Stimulated activated naive CD8-positive, alpha-beta T cell treated with anti-CD3 and anti-CD28 coated beads, Interleukin-15, Interleukin-2, amounts not matched to agents 100 ng/mL and 50 ng/mL, for 24 hours (primary cell): ENCODE measurements around the gene SYNPR.

Experiments
- H3K27ac Mint-ChIP-seq: one replicate; pipeline ENCODE4 v1.8.0; 2021; ENCODE audit warnings: mild to moderate bottlenecking, mixed read lengths
- H3K27me3 Mint-ChIP-seq: one replicate; pipeline ENCODE4 v1.8.0; 2021; ENCODE audit warnings: mixed read lengths
- H3K36me3 Mint-ChIP-seq: one replicate; pipeline ENCODE4 v1.8.0; 2021; ENCODE audit warnings: low read depth, mixed read lengths
- H3K4me1 Mint-ChIP-seq: one replicate; pipeline ENCODE4 v1.8.0; 2021; ENCODE audit warnings: low read depth, mixed read lengths
- H3K4me3 Mint-ChIP-seq: one replicate; pipeline ENCODE4 v1.8.0; 2021; ENCODE audit warnings: mild to moderate bottlenecking, mixed read lengths
- H3K9me3 Mint-ChIP-seq: one replicate; pipeline ENCODE4 v1.8.0; 2021; ENCODE audit warnings: mixed read lengths

The SYNPR gene

GRCh38 chr3:63343674-63344073, 65.6 kb downstream of the SYNPR start:
- Mint-ChIP-seq H3K27ac (no peak overlapping the region), H3K27me3 (peaks cover 16% of the 10 kb centered on the region), H3K36me3 (no peaks in the 10 kb centered on the region), H3K4me1 (no peaks in the 10 kb centered on the region), H3K4me3 (no peak overlapping the region), H3K9me3 (no peaks in the 10 kb centered on the region)

- peaks cover 21% of the 10 kb centered on the region for H3K27me3 Mint-ChIP-seq
- no peaks in the 10 kb centered on the region for H3K9me3 Mint-ChIP-seq
- H3K27ac Mint-ChIP-seq = no peak overlapping the region
- no peak overlapping the region for H3K4me3 Mint-ChIP-seq
- H3K36me3 Mint-ChIP-seq = no peaks in the 10 kb centered on the region
- H3K4me1 Mint-ChIP-seq = no peaks in the 10 kb centered on the region
These were observed 66.6 kb downstream of the SYNPR start for GRCh38 chr3:63344661-63345060.

GRCh38 chr3:63349583-63350573, 71.8 kb downstream of the SYNPR start:
- no peaks in the 10 kb centered on the region for H3K9me3 Mint-ChIP-seq
- H3K27ac Mint-ChIP-seq = no peak overlapping the region
- H3K36me3 Mint-ChIP-seq = no peaks in the 10 kb centered on the region
- no peak overlapping the region for H3K4me3 Mint-ChIP-seq
- peaks cover 41% of the 10 kb centered on the region for H3K27me3 Mint-ChIP-seq
- H3K4me1 Mint-ChIP-seq = no peaks in the 10 kb centered on the region

GRCh38 chr3:63351159-63352007, 73.3 kb downstream of the SYNPR start:
- peaks cover 37% of the 10 kb centered on the region for H3K27me3 Mint-ChIP-seq
- no peak overlapping the region for H3K27ac Mint-ChIP-seq
- no peaks in the 10 kb centered on the region for H3K36me3 Mint-ChIP-seq
- no peaks in the 10 kb centered on the region for H3K4me1 Mint-ChIP-seq
- H3K4me3 Mint-ChIP-seq = no peak overlapping the region
- no peaks in the 10 kb centered on the region for H3K9me3 Mint-ChIP-seq

- Mint-ChIP-seq H3K27me3 (peaks cover 37% of the 10 kb centered on the region), H3K4me1 (no peaks in the 10 kb centered on the region), H3K36me3 (no peaks in the 10 kb centered on the region), H3K4me3 (no peak overlapping the region), H3K27ac (no peak overlapping the region), H3K9me3 (no peaks in the 10 kb centered on the region)
These were observed 73.8 kb downstream of the SYNPR start for GRCh38 chr3:63352008-63352279.

GRCh38 chr3:63353383-63353782, 75.3 kb downstream of the SYNPR start:
- Mint-ChIP-seq H3K27me3 (peaks cover 32% of the 10 kb centered on the region), H3K4me3 (no peak overlapping the region), H3K9me3 (no peaks in the 10 kb centered on the region), H3K36me3 (no peaks in the 10 kb centered on the region), H3K27ac (no peak overlapping the region), H3K4me1 (no peaks in the 10 kb centered on the region)

GRCh38 chr3:63354160-63354559, 76.1 kb downstream of the SYNPR start:
- no peak overlapping the region for H3K27ac Mint-ChIP-seq
- no peaks in the 10 kb centered on the region for H3K9me3 Mint-ChIP-seq
- no peak overlapping the region for H3K4me3 Mint-ChIP-seq
- no peaks in the 10 kb centered on the region for H3K4me1 Mint-ChIP-seq
- H3K36me3 Mint-ChIP-seq = no peaks in the 10 kb centered on the region
- H3K27me3 Mint-ChIP-seq = peaks cover 27% of the 10 kb centered on the region

- Mint-ChIP-seq H3K27ac (no peak overlapping the region), H3K9me3 (no peaks in the 10 kb centered on the region), H3K36me3 (no peaks in the 10 kb centered on the region), H3K4me3 (no peak overlapping the region), H3K4me1 (no peaks in the 10 kb centered on the region), H3K27me3 (peaks cover 16% of the 10 kb centered on the region)
These were observed 77.7 kb downstream of the SYNPR start for GRCh38 chr3:63355809-63356208.

- Mint-ChIP-seq H3K9me3 (no peaks in the 10 kb centered on the region), H3K36me3 (no peaks in the 10 kb centered on the region), H3K4me3 (no peak overlapping the region), H3K4me1 (no peaks in the 10 kb centered on the region), H3K27me3 (peaks cover 5% of the 10 kb centered on the region), H3K27ac (no peak overlapping the region)
These were observed 86.4 kb downstream of the SYNPR start for GRCh38 chr3:63364495-63364894.

GRCh38 chr3:63364910-63365309, 86.8 kb downstream of the SYNPR start:
- Mint-ChIP-seq H3K27me3 (peaks cover 5% of the 10 kb centered on the region), H3K27ac (no peak overlapping the region), H3K36me3 (no peaks in the 10 kb centered on the region), H3K4me3 (no peak overlapping the region), H3K9me3 (no peaks in the 10 kb centered on the region), H3K4me1 (no peaks in the 10 kb centered on the region)

- Mint-ChIP-seq H3K4me1 (no peaks in the 10 kb centered on the region), H3K27ac (no peak overlapping the region), H3K27me3 (peaks cover 6% of the 10 kb centered on the region), H3K4me3 (no peak overlapping the region), H3K9me3 (no peaks in the 10 kb centered on the region), H3K36me3 (no peaks in the 10 kb centered on the region)
These were observed 87.6 kb downstream of the SYNPR start for GRCh38 chr3:63365671-63366070.

GRCh38 chr3:63370094-63370493, 92.0 kb downstream of the SYNPR start:
- no peak overlapping the region for H3K27ac Mint-ChIP-seq
- no peaks in the 10 kb centered on the region for H3K36me3 Mint-ChIP-seq
- H3K4me3 Mint-ChIP-seq = no peak overlapping the region
- H3K9me3 Mint-ChIP-seq = no peaks in the 10 kb centered on the region
- H3K4me1 Mint-ChIP-seq = no peaks in the 10 kb centered on the region
- H3K27me3 Mint-ChIP-seq = peaks cover 8% of the 10 kb centered on the region

GRCh38 chr3:63383040-63383439, 104.9 kb downstream of the SYNPR start:
- Mint-ChIP-seq H3K4me1 (no peaks in the 10 kb centered on the region), H3K27me3 (no peaks in the 10 kb centered on the region), H3K4me3 (no peak overlapping the region), H3K36me3 (no peaks in the 10 kb centered on the region), H3K27ac (no peak overlapping the region), H3K9me3 (peaks cover 7% of the 10 kb centered on the region)

GRCh38 chr3:63384382-63384781, 106.3 kb downstream of the SYNPR start:
- no peak overlapping the region for H3K27ac Mint-ChIP-seq
- no peaks in the 10 kb centered on the region for H3K36me3 Mint-ChIP-seq
- H3K4me1 Mint-ChIP-seq = no peaks in the 10 kb centered on the region
- peaks cover 7% of the 10 kb centered on the region for H3K9me3 Mint-ChIP-seq
- H3K27me3 Mint-ChIP-seq = no peaks in the 10 kb centered on the region
- H3K4me3 Mint-ChIP-seq = no peak overlapping the region

GRCh38 chr3:63385629-63386028, 107.5 kb downstream of the SYNPR start:
- H3K4me3 Mint-ChIP-seq = no peak overlapping the region
- H3K36me3 Mint-ChIP-seq = no peaks in the 10 kb centered on the region
- H3K9me3 Mint-ChIP-seq = peaks cover 7% of the 10 kb centered on the region
- no peaks in the 10 kb centered on the region for H3K27me3 Mint-ChIP-seq
- no peak overlapping the region for H3K27ac Mint-ChIP-seq
- no peaks in the 10 kb centered on the region for H3K4me1 Mint-ChIP-seq
